GM21576 (cell line): ENCODE results near the gene PUSL1.

Source experiments
- ATAC-seq: cut with Tn5 transposase; IDR thresholded peaks from one replicate; pipeline ENCODE4 v1.9.1; 2021; ENCODE audit warnings: mild to moderate bottlenecking, moderate library complexity; ENCODE audit not compliant: unreplicated experiment

Gene PUSL1

DNA sequence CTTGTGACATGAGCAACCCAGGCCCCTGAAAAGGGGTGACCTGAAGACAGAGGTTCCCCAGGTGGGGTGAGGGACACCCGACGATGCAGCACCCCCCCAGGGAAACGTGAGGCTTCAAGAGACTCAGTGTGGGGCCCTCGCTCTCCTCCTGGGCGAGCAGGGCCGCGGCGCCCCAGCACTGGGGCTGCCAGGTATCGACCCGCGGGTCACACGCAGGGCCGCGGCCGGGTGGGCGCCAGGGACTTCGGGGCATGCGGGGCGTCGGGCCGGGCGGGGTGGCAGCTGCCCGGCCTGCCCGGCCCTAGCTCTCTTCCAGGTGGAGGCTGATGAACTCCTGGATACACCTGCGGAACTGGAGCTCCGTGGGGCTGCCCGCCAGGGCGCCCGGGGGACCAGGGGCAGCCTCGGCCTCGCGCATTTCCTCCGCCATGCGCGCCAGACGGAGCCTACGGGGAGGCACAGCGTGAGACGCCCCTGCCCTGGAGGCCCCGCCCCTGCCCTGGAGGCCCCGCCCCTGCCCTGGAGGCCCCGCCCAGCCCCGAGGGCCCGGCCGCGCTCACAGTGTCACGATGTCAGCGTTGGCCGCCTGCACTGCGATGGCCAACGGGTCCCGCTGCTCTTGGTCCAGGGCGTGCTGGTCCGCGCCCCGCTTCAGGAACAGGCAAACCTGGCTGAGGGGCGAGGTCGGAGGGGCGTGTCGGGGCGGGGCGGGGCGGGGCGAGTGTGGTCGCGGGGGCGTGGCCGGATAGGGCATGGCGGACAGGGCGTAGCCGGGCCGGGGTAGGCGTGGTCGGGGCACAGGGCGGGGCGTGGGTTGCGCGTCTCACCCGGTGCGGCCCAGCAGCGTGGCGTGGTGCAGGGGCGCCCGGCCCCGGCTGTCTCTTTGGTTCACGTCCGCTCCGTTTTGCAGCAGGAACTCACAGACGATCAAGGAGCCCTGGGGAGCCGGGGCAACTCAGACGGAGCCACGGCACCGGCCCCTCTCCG, 14.8 kb upstream of the PUSL1 start:
- no peak for ATAC-seq

- no peak for ATAC-seq
Observed at GRCh38 chr1:1294250-1294890, 14.0 kb upstream of the PUSL1 start.

DNA sequence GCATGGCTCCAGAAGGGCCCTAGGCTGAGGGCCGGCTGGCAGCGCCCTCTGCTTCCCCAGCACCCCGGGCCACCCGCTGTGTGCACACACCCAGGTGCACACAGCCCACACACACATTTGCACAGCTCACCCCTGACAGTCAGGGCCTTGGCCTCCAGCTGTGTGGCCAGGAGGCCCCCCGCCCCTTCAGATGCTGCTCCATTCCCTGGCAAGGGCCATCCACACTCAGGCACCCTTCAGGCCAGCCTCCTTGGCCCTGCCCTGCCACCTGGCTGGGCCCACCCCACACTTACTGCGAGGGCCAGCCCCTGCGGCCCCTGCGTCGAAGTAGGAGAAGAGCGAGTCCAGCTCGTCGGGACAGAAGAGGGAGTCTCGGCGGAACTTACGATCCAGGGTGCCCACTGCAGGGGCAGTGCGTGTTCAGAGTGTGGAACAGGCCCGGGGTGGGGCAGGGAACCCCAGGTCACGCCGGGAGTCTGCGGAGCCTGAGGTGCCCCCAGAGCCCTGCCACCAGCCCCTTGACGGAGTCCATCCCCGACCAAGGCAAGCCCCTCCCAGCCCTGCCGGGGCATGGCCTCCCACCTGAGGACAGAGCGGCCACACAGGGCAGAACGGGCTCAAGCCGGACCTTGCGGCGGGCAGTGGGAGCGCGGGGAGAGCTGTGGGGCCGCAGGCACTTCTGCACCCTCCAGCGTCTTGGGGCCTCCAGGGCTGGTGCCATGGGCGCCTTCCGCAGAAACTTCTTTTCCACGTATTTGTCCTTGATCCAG, 13.1 kb upstream of the PUSL1 start:
- no peak for ATAC-seq

DNA sequence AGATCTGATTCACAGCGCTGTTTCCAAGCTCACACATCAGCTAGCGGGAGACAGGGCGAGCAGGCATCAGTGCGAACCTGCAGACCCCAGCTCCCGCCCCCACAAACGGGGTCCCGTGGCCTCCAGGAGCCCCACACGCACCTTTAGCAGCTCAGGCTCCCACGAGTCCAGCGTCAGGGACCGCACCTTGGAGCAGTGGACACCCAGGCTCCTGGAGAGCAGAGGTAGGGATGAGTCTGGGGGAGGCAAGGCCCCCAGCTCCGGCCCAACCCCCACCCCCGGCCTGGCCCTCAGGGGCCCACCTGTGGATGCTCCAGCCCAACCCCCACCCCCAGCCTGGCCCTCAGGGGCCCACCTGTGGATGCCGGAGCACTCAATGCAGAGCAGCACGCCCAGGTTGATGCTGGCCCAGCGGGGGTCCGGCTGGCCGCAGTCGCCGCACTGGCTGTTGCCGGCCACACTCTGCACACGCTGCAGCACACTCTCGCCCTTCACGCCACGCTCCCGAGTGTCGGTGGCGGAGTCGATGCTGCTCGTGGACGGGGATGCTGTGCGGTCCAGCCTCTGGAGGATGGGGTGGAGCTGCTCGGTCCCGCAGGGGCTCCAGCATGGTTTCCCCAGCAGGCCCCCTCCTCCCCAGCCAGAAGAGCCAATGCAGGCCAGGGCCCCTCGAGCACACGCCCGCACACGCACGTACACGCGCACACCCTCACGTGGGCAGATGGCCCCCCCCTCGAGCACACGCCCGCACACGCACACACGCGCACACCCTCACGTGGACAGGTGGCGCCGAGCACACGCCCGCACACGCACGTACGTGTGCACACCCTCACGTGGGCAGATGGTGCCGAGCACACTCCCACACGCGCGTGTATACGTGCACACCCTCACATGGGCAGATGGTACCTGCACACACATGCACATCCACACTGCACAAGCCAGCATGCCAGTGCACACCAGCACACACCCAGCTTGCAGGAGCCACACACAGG, 12.0 kb upstream of the PUSL1 start:
- ATAC-seq: no peak

DNA sequence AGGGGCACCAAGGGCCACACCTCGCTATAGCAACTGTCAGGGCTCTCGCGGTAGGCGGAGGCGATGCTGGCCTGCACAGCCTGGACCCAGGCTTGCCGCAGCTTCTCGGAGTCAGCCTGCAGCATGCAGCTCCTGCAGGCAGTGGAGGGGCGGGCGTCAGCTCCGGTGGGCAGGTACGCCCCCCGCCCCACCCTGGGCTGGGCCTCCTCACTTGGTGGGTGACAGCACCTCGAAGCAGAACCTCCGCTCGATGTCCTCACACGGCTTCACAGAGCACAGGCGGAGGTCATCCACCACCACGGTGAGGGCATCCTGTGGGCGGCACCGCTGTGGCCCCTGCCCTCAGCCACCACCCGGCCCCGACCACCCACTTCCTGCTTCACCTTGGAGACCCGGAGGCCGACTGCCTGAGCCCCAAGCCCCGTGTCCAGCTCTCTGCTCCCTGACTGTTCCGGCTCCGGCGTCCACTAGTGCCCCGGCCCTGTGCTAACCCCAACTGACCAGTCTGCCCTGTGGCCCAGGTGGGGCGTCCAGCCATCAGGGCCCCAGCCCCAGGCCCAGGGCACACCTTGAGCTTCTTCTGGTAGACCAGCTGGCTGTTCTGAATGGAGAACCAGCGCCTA, 10.5 kb upstream of the PUSL1 start:
- no peak for ATAC-seq

DNA sequence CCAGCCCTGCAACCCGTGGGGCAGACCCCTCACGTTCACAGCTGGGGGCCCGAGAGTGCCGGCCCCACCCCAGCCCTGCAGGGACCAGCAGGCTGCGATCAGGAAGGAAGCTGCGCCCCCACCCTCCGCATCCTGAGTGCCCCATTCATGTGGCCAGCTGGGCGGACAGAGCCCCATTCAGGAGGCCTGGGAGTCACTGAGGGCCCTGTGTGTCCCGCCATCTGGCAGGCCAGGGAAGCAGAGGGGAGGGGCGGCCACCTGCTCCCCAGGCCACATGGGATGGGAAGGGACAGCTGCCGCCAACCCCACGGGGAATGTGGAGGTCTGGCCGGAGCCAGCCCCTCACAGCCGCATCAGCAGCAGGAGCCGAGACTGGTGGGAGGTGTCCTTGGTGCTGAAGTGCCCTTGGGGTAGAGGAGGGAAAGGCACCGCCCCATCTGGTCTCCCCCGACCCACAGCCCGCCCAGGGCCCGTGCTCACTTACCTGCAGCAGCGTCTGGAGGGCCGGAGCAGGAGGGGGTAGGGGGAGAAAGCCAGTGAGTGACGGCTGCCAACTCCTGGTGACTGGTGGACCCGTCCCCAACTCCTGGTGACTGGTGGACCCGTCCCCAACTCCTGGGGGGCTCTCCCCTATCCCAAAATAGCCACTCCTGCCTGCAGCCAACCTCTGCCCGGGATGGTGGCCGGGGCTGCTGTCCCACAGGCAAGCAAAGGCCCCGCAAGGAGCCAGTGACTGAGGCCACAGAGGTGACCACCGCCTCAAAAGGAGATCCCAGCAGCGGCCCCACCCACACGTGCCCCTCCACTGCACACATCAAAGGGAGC, 9.3 kb upstream of the PUSL1 start:
- no peak for ATAC-seq

GRCh38 chr1:1299686-1300351, 8.6 kb upstream of the PUSL1 start:
- no peak for ATAC-seq

DNA sequence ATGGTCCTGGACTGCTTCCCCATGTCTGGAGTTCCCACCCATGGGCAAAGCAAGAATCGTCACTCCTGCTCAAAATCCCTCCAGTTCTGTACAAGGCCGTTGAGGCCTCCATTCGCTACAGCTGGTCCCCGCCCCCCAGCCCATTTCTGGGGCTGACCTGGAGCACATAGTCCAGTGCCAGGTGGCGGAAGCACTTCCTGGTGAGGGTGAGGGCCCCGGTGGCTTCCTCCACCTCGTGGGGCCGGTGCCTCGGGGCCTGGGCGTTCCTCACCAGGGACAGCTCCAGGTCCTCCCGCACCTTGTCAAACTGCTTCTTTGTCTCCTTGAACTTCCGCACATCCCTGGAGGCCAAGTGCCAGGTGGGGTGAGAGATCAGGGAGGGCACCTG, 8.1 kb upstream of the PUSL1 start:
- ATAC-seq: no peak

DNA sequence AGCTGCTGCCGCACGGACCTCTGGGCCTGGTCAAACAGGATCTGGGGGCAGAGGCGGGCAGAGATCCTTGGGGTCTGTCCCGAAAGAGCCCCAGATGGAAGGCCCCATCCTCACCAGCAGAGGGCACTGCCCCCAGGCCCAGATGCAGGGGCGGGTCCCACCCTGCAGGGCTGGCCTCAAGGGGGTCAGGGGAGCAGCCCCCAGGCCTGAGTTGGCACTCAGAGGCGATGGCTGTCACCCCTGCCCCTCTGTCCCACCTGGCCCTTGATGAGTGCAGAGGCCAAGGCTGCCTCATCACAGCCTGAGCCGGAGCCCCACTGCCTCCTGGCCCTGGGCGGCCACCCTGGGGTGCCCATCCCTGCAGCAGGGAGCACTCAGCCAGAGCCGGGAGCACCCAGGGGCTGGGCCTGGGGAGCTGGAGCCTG, 6.4 kb upstream of the PUSL1 start:
- no peak for ATAC-seq

- ATAC-seq: no peak
Observed at GRCh38 chr1:1302951-1303509, 5.4 kb upstream of the PUSL1 start.

- ATAC-seq: no peak
Observed at GRCh38 chr1:1303736-1304135, 4.7 kb upstream of the PUSL1 start.

DNA sequence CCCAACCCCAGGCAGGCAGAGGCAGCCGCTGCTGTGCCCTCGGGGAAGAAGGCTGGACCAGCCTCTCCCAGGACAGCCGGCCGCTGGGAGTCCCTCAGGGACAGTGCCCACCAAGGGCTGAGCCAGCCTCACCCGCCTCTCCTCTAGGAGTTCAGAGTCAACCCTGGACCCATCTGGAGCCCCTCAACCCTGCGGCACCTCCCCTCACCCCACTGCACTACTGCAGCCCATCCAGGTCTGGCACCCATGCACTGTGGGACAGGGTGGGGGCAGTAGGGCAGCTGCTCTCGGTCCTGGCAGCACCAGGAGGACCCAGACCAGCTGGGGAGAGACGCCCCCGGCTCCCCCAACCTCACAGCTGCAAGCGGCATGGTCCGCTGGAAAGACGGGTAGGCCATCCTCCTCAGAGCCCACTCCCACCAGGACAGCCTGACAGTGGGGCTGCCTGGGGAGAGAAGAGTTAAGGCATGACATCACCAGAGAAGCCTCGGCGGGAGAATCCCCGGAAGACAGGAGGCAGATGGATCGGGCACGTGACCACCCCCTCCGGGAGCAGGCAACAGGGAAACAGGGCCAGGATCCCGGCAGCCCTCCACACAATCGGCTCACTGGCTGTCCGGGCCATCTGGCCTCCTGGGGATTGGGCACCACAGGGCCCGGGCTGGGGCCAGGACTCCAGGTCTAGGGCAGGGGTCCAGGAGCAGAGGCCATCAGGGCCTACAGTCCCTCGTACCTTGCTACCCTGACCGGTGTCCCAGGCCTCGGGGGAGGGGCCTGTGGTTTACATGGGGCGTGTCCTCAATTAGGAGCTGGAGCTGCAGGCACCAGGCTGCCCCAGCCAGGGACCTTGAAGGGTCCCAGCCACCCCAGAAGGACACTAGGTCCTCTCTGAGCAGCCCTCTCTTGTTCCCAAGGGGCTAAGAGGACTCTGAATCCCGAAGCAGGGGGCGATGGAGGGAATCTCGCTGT, 3.8 kb upstream of the PUSL1 start:
- ATAC-seq: no peak

GRCh38 chr1:1305300-1306069, 2.9 kb upstream of the PUSL1 start:
- ATAC-seq: no peak

DNA sequence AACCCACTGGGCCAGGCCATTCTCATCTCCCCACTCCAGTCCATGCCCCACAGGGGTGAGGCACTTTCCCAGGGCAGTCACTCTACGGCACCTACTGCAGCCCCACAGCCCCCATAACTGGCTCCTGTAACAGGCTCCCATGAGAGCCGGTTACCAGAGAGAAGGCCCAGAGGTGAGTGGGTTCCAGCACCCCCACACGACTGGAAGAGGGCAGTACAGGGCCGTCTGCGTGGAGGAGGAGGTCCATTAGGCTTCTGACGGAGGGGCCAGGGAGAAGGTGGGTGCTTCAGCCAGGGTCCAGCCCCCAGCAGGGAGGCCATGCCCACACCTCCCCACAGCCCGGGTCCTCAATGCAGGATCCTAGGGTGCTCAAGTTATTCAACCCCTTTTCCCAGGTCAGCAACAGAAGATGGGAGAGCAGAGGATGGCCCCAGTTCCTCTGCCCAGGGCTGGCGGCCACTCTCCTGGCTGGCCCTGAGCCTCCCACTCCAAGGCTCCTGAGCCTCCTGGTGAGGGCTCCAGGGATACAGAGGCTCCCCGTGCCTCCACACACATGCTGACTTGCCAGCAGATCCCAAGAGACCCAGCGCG, 2.2 kb upstream of the PUSL1 start:
- ATAC-seq: no peak

DNA sequence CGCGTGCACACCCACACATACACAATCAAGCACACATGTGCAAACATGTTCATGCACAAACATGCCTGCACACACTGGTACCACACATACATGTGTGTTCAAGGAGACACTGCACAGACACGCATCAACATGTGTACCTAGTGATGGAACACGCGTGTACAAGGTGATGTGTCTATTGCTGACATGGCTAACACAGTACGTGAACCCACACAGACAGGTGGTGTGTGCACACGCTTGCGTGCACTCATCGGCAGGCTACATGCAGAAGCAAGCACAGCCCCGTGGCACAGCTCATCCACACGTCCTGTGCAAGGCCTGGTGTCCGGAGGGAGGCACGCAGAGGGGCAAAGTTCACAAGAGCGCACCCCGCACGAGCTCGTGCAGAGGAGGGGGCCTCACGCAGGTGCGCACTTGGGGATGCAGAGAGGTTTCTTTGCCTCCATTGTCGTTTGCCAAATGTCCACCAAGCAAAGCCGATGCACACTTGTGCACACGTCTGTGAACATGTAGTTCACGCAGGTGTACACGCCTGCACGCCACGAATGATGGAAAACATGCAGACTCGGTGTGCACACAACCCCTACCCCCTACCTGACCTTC, 1.6 kb upstream of the PUSL1 start:
- ATAC-seq: no peak
